GM19025 (cell line): Measurements from ENCODE around the gene EXOC2.
"Not testable (repeated sequence)": the region's sequence is repeated elsewhere in the genome, so short reads cannot be mapped to it uniquely, and the experiment has no call there.

Experiments
- ATAC-seq: cut with Tn5 transposase; IDR thresholded peaks from one replicate; pipeline ENCODE4 v1.9.1; 2021; ENCODE audit warnings: mild to moderate bottlenecking, low read depth, moderate library complexity; ENCODE audit not compliant: unreplicated experiment

Gene EXOC2

DNA sequence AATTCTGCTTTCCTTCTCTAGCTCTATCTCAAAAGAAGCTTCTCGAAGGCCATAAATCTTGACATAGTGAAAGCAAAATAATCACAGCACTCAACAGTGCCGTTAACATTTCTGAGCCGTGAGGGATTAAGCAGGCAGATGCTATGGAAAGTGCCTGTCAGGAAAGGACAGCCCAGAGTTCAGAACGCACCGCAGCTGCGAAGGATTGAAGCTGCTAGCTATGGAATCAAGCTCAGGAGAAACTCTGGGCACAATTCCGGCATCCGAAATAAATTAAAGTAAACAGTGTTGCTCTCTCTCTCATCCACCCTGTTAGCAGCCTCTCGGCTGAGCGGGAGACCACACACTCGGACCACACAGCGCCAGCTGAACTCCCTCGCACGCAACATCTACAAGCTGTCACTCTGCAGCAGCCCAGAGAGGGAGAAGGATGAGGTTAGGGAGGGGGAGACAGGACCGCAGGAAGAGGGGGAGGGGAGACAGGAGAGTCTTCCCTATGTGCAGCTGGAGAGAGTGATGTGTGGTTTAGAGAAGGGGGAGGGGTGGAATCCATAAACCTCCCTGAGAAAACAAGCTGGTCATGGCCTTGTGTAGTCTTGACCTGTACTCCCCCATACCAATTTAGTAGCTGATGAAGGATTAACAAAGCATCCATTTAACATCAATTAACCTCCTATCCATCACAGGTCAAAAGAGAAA lies 9.0 kb downstream of the EXOC2 start:
- ATAC-seq, result no peak

DNA sequence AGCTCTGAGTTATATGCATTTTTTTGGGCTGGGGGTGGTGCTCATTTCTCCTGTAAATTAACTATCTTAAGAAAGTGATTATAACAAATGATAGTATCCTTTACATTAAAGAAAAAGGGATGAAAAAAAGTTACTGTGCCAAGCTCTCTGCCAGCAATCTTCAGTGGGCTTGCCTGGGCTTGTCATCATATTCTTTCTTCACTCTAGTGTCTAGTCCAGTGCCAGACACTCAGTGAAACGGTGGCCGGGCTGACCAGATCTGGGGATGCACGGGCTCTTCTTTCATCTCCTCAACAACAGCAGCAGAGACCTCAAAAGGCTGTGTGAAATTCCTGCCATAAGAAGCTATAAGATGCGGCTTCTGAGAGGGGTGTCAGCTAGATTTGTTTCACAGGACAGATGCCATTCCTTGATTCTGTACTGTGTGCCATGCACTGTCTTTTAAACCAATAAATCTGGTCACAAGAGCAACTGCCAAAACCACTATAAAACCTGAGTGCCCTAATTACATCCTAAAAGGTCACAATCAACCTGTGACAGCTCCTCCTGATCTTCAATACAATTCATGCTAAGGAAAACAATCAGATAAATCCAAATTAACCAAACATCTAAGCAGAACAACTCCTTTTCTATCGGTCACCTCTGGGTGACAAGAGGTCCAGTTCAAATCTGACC lies 12.1 kb downstream of the EXOC2 start:
- ATAC-seq, result no peak

DNA sequence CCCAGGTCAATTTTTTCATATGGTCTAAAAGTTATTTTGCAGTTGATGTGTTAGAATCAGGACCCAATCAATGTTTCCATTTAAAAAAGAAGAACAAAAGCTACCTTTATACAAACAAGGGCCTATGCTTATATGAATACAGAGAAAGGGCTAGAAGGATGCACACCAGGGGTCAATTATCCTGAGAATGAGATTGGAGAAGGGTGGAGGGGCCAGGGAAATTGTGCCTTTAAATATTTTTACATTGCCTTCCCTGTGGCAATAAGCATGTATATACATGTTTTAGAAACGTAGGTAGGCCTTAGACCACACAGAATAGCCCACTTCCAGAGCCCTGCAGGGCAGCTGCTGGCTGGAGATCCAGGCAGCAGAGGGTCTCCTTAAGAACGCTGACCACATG lies 12.7 kb downstream of the EXOC2 start:
- ATAC-seq, result no peak

DNA sequence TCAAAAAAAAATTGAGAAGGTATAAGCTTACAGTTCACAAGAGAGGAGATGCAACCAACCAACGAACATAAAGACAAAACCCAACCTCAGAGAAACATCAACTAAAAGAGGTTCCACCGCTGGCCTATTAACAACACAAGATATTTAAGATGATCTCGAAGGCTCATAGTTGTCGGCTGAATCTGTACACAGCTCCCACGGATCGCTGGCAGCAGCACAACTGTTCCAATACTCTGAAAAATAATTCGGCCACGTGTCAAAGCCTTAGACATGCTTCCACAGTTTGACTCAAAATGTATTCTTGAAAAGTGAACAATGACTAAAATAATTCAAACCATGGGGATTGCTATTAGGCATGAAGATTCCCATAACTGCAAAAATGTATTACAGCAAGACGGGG lies 13.7 kb downstream of the EXOC2 start:
- ATAC-seq, result no peak

DNA sequence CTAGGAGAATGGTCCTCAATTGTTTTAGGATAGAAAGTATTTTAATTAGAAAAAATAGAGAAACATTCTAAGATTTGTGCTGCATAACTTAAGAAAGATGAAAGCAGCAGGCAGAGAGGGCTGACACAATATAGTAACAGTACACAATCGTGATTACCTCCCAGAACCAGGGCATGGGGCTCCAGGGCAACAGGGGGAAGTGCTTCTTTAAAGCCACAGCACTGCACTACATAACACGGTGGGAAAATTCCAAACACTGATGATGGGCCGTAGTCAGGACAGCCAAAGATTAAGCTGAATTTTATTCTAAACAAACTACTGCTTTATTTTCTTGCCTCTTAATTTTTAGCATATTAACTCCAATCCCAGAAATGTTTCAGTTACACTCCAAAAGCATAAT lies 14.4 kb downstream of the EXOC2 start:
- ATAC-seq, result no peak

DNA sequence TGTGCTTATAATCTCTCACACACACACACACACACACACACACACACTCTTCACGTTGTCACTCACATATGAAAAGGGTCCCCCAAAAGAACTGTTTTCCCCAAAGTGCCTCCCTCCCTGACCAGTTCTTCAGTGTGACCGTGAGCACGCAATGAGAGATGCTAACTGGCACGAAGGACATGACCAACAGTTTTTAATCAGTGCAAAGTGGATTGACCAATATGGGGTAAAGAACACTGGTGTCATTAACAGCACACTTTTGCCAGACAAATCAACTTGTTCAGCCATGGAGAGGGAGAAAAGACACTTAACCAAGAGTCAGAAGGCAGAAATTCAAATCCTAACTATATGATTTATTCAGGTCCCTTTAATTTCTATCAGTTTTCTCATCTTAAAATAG lies 15.0 kb downstream of the EXOC2 start:
- ATAC-seq, result no peak

DNA sequence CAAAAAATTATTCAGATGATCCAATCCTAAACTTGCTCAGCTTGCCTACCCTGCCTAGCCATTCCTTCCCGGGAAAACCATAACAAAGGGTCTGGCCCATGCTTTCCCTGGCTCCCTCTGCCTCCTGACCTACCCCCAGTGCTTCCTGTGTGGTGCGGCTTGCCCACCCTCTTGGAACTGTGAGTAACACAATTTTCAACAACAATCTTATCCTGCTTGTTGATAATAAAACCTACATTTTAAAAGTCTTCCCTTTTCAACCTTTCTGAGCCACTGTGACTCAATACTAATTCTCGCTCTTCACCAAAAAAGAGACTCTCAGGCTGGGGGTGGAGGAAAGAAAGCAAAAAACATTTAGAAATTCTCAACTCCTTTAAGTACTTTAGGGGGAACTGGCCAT lies 18.0 kb downstream of the EXOC2 start:
- ATAC-seq, result no peak

DNA sequence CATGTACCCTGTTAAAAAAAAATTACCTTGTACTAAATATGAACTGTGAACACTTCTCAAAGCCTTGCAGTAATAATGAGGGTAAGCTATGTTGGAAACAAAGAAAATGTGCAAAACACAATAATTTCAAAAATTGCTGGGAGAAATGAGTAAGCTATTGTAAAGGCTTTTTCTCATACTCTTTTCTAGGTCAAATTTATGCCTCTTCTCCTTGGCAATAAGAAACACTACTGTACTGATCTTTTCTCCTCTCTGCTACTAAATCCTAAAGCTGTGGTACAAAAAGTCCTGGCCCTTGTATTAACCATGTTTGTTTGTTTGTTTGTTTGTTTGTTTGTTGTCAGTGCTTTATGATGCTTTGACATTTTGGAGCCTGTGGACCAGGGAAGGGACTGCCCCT lies 18.5 kb downstream of the EXOC2 start:
- ATAC-seq, result no peak

DNA sequence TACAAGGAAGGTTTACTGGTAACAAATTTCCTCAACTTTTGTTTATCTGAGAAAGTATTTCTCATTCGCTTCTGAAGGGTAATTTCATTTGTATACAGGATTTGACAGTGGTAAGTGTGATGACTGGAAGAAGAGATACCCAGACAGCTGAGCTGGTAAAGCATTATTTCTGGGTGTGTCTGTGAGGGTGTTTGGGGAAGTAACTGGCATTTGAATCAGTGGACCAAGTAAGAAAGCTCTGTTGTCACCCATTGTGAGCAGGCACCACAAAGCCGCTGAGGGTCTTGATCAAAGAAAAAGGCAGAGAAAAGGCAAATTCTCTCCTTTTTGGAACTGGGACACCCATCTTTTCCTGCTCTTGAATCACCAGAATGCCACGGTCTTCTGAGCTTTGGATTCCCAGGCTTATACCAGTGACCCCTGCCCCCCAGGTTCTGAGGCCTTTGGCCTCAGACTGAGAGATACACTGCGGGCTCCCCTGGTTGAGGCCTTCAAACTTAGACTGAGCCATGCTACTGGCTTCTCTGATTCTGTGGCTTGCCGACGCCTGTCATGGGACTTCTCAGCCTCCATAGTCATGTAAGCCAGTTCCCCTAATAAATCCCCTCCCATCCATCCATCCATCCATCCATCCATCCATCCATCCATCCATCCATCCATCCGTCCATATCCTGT lies 25.5 kb downstream of the EXOC2 start:
- ATAC-seq, result no peak

DNA sequence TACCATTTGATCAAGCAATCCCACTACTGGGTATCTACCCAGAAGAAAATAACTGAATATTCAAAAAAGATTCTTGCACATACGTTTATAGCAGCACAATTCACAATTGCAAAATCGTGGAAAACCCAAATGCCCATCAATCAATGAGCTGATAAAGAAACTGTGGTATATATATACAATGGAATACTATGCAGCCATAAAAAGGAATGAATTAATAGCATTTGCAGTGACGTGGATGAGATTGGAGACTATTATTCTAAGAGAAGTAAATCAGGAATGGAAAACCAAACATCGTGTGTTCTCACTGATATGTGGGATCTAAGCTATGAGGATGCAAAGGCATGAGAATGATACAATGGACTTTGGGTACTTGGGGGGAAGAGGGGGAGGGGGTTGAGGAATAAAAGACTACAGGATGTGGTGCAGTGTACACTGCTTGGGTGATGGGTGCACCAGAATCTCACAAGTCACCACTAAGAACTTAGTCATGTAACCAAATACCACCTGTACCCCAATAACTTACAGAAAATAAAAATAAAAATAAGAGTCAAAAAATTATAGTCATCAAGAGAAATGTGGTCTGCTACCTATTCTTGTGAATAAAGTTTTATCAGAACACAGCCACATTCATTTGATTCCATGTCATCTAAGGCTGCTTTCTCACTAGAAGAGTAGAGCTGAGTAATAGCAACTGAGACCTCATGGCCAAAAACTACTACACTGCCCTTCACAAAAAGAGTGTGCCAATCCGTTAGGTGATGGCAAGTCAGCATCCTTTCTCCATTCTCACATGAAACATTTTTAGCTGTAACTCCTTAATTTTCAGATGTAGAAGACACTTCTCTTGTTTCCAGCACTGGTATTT lies 27.3 kb downstream of the EXOC2 start:
- ATAC-seq, result no peak

DNA sequence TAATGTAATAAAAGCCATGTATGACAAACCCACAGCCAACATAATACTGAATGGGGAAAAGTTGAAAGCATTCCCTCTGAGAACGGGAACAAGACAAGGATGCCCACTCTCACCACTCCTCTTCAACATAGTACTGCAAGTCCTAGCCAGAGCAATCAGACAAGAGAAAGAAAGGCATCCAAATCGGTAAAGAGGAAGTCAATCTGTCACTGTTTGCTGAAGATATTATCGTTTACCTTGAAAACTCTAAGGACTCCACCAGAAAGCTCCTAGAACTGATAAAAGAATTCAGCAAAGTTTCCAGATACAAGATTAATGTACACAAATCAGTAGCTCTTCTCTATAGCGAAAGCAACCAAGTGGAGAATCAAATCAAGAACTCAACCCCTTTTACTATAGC lies 29.2 kb downstream of the EXOC2 start:
- ATAC-seq, result not testable (repeated sequence)

DNA sequence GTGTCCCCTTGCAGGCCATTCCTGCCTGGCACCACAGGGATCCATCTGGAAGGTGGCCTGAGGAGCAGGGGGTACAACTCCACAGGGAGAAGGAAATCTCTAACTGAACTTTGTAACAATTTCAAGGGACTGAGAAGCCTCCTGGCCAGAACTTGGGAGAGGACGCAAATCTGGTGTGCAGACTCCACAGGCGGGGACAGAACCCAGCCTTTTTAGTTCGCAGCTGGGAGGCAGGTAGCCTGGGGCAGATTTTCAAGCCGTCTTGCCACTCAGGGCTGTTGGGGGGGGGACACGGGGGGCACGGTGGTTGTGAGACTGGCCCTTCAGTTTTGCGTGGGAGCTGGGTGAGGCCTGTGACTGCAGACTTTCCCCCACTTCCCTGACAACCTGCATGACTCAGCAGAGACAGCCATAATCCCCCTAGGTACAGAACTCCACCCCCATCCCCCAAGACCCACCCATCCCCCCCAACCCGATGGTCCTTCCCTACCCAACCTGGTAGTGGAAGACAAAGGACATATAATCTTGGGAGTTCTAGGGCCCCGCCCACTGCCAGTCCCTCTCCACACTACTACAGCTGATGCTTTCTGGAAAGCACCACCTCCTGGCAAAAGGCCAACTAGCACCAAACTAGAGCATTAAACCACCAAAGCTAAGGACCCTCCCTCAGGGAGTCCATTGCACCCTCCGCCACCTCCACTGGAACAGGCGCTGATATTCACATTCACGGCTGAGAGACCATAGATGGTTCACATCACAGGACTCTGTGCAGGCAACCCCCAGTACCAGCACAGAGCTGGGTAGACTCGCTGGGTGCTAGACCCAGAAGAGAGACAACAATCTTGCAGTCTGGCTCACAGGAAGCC lies 33.0 kb downstream of the EXOC2 start:
- ATAC-seq, result no peak

DNA sequence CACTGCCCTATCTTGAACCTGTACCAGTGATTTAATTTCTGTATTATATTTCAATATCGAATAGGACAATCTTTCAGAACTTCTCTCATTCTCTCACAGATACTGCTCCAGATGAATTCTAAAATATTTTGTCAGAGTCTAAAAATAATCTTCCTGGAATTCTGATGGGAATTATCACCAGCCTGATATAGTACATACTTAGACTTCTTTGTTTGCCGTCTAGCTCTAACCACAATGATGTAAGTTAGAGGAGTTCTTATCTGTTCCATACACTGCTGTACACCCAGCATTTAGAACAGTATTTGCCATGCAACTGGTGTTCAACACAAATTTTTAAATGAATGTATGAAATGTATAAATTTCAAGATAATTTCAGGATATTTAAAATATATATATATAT lies 34.7 kb downstream of the EXOC2 start:
- ATAC-seq, result no peak

DNA sequence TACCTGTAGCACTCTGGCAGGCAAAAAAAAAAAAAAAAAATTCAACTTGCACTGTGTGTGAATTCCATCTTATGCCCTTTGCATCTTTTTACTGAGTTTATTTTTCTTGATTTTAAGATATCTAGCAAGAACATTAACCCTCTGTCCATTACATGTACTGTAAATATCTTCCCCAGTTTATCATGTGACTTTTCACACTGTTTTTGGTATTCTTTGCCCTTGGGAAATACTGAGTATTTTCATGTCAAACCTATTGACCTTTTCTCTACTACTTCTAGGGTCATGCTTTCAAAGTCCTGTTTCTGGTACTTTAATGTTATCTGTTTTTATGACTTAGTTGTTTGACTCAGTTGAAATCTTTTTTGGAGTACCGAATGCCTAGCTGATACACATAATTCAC lies 35.2 kb downstream of the EXOC2 start:
- ATAC-seq, result no peak

DNA sequence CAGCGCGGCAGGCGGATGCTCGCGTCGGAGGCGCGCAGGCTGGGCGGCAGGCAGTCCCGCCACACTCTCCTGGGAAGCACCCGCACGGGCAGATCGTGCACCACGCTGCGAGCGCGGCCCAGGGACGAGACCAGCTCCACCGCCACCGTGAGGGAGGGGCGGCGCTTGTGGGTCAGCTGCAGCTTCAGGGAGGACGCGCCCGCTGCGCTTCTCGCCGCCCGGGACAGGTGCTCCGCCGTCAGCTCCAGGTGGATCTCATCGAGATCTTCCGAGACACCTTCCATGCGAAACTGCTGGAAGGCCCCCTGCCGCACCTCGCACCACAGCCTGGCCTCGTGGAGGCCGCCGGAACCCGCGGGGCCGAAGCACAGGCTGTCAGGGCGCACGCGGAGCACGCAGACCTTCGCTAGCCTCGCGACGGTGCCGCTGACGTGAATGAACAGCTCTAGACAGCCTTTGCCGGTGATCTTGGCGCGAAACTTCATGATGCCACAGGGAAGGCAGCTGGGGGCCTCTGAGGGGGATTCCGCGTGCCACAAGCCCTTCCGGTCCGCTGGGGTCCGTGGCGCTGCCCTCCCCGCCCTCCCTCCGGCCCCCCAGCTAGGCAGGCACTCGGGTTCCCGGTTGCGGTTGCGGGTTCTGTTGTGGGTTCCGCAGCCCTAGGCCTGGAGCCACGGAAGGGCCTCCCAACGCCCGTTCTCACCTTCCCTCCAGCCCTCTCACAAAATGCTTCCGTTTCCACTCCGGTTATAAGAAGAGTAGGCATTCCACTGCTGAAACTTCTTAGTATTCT lies 36.3 kb downstream of the EXOC2 start, which contains the start of gene HUS1B:
TSS of gene HUS1B (minus strand) at position 641 of the 793 bp plus-strand sequence. CDS start at position 485, 156 bp downstream.
- no peak for ATAC-seq

DNA sequence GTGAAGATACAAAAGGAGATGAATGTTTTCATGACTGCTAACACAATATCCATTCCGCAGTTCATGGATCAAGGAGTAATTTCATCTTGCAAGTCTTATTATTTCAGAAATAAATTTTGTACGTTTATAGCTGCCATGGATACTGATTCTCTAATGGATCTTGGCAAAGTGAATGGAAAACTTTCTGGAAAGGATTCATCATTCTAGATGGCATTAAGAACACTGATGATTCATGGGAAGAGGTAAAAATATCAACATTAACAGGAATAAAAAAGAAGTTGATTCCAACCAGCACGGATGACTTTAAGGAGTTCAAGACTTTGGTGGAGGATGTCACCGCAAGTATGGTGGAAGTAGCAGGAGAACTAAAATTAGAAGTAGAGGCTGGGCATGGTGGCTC lies 38.8 kb downstream of the EXOC2 start:
- no peak for ATAC-seq

DNA sequence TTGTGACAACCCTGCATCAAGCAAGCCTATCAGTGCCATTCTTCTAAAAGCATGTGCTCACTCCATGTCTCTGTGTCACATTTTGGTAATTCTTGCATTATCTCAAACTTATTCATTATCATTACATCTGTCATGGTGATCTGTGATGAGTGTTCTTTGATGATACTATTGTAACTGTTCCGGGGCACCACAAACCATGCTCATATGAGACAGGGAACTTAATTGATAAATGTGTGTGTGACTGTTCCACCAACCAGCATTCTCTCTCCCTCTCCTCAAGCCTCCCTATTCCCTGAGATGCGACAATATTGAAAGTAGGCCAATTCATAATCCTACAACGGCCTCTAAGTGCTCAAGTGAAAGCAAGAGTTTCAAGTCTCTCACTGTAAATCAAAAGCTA lies 40.1 kb downstream of the EXOC2 start:
- ATAC-seq, result no peak

DNA sequence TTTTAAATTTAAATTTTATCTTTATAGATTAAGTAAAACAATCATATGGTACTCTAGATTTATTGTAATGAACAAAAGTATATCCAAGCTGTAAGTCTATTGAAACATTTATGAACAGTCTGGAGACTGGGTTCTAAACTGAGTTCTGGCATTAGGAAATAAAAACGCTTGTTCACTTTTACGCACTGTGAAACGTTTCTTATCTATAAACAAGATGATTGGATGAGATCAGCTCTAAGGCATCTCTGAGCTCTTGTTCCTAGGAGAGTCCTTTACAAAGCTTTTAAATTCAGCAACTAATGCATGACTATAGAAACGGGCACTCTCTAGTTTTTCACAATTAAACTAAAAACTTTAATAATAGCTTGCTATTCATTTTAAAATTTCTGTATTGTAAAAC lies 42.8 kb downstream of the EXOC2 start:
- no peak for ATAC-seq

DNA sequence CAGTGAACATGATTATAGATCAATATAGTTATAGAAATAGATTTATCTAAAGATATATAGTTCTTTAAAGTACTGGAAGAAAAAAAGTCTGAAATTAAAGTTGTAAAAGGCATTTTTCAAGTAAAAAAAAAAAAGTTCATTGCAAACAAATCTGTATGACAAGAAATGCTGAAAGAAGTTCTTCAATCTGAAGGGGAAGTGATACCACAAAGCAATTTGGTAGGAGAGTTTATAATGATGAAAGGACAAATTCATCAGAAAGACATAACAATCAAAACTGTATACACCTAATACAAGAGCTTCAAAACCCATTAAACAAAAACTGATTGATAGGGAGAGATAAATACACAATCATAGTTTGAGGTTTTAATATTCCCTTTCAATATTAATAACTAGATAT lies 50.1 kb downstream of the EXOC2 start:
- ATAC-seq, result no peak
